HG03139 (cell line): ENCODE results near the gene PRTG.
"Not testable (repeated sequence)": the region's sequence is repeated elsewhere in the genome, so short reads cannot be mapped to it uniquely, and the experiment has no call there.

Experiments used
- ATAC-seq: cut with Tn5 transposase; IDR thresholded peaks from one replicate; pipeline ENCODE4 v1.9.1; 2021; ENCODE audit not compliant: unreplicated experiment

PRTG gene

GRCh38 chr15:55703873-55704301 is 39.1 kb downstream of the PRTG start:
- ATAC-seq, result no peak

- ATAC-seq, result no peak
Measured at GRCh38 chr15:55700876-55701275, 42.1 kb downstream of the PRTG start.

GRCh38 chr15:55698653-55699052 is 44.3 kb downstream of the PRTG start:
- no peak for ATAC-seq

GRCh38 chr15:55696221-55696620 is 46.7 kb downstream of the PRTG start:
- ATAC-seq, result no peak

DNA sequence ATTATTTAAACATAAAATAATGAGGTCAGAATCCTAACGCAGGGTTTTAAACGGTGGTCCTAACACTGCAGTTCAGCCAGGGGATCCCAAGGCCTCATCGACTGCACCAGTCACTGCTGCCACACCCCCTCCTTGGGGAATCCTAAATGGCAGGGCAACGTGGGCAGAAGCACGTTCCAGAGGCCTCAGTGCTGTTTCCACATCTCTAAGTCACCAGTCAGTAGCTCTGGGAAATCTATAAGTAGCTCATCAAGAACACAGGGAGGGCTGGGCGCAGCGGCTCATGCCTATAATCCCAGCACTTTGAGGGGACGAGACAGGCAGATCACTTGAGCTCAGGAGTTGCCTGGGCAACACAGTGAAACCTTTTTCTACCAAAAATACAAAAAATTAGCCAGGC is 47.5 kb downstream of the PRTG start:
- ATAC-seq, result no peak

- peak; percentile 91 for ATAC-seq
Measured at GRCh38 chr15:55694652-55695150, 48.3 kb downstream of the PRTG start.

DNA sequence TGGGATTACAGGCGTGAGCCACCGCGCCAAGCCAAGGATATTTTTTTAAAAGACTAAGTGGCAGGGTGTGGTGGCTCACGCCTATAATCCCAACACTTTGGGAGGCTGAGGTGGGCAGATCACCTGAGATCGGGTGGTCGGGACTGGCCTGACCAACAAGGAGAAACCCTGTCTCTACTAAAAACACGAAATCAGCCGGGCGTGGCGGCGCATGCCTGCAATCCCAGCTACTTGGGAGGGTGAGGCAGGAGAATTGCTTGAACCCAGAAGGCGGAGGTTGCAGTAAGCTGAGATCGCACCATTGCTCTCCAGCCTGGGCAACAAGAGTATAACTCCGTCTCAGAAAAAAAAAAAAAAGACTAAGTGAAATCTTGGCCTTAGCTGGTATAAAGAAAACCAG is 49.8 kb downstream of the PRTG start:
- not testable (repeated sequence) for ATAC-seq

GRCh38 chr15:55687792-55688191 is 55.2 kb downstream of the PRTG start:
- no peak for ATAC-seq

- no peak for ATAC-seq
Measured at GRCh38 chr15:55685286-55685685, 57.7 kb downstream of the PRTG start.

- ATAC-seq, result no peak
Measured at GRCh38 chr15:55683376-55683775, 59.6 kb downstream of the PRTG start.

GRCh38 chr15:55681631-55682030 is 61.3 kb downstream of the PRTG start:
- no peak for ATAC-seq

GRCh38 chr15:55676507-55676906 is 66.4 kb downstream of the PRTG start:
- no peak for ATAC-seq

- ATAC-seq, result no peak
Measured at GRCh38 chr15:55673287-55673686, 69.7 kb downstream of the PRTG start.

DNA sequence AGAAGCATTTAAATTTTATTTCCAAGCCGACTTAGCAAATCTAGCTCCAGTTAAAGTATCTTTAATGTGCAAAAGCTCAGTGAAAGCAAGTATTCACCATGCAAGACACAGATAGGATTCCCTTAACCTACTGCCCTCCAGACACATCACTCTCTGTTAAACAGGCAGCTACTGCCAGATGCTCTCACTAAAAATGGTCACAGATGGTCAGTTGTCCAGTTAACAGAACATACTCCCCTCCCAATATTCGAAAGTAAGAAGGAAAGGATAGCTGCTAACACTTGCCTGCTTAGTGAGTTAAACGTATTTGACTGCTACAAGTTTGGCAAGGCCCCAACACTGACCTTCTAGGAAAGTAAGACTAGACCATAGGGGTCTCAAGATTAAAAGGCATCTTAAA is 73.7 kb downstream of the PRTG start:
- ATAC-seq, result no peak

- no peak for ATAC-seq
Measured at GRCh38 chr15:55665605-55666227, 77.2 kb downstream of the PRTG start.

DNA sequence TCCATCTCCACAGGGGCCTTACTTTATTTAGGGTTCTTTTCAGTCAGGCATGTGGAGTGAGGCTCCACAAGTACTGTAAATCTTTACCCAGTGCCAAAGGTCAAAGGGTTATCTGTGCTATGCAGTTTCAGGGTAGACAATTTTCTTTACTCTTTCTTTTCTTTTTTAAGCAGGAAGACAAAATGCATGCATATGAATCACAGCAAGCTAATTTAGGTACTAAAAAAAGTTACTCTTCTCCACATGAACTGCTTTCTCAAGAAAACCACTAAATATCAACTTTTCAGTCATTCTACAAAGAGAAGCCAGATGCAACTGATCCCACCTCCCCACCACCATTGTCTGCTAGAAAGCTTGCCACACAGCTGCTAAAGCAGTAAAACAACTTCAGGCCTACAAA is 81.5 kb downstream of the PRTG start:
- ATAC-seq, result no peak

GRCh38 chr15:55660153-55660552 is 82.8 kb downstream of the PRTG start:
- ATAC-seq, result no peak

- ATAC-seq, result no peak
Measured at GRCh38 chr15:55659481-55659880, 83.5 kb downstream of the PRTG start.

- no peak for ATAC-seq
Measured at GRCh38 chr15:55658886-55659285, 84.1 kb downstream of the PRTG start.

DNA sequence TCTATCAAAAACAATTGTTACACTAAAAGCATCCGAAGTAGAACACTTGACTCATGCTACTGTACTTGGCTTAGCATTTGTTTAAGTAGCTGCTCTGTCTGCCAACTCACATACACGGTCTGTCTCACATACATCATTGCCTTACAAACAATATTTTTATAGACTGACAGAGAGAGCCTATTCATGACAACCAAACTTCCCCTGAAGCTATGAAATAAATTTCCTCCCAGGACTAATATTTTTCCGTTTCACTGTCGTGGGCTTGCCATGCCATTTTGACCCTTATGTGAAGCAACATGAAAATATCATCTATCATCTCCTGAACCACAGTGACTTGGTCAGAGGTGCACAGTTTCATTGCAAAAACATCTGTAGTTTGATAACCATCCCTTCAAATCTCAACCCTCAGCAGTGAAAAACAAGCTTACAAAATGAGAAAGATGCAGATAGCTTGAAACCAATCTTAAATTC is 88.4 kb downstream of the PRTG start:
- ATAC-seq, result no peak

DNA sequence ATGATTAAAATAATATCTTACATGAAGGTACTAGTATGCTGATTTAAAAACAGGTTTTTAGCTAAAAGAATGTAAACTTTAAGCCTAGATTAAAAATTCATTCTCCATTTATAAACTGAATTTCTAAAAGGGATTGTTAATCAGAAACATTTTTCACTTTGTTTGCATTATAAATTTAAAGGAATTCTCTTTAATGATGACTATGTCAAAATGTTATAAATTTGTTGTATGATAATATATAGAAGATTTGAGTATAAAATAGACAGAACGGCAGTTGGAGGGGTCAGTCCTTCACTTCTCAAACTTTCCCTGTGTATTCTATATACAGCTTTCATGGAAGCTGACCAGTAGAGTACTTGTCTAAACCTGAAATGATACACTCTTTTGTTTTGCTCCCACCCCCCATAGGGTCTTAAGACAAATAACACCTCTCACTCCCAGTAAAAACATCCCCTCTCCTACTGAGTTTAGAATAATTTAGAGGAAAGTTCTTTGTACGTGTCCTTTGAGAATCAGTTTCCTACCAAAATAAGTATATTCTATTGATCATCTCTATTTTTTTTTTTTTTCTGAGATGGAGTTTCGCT is 90.0 kb downstream of the PRTG start:
- ATAC-seq, result no peak

DNA sequence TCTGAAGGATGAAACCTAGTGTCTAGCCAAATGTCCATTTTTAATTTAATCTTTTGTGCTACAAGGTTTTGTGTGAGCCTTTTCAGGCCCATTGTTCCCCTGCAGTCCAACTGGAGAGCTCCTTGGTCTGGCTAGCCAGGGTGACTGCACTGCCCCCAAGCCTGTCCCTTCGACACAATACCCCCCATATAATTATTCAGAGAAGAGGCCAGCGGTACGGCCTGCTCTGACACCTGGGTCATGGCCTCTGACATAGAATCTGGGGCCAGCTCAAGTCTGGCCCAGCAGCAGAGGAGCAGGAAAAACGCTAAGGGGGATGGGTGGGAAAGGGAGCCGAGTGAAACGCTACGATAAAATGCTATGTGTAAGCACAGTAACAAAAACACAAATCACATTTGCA is 90.6 kb downstream of the PRTG start:
- ATAC-seq, result no peak

- no peak for ATAC-seq
Measured at GRCh38 chr15:55649058-55649423, 93.9 kb downstream of the PRTG start.
